ENCODE data around the gene PBX4.

The PBX4 gene

DNA sequence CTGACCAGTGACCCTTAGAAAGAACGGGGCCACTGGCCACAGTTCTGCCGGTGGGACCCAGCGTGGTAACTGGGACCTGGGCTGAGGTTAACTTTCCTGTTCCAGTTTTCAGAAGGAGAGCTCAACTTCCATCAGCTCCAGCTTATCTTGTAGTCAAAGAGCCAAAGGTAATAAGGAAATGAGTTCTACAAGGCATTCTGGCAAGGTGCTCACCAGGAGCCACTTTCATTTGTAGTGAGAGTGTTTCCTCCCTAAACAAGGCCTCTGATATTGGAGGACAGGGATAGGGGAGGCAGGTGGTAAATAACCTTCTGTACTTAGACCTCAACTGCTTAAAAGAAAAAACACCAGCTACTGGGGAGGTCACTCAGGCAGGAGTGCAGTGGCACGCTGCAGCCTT is 38.1 kb downstream of the PBX4 start:
- no peak overlapping the region for H3K27ac ChIP-seq
- TF ChIP-seq, protein P1, sequence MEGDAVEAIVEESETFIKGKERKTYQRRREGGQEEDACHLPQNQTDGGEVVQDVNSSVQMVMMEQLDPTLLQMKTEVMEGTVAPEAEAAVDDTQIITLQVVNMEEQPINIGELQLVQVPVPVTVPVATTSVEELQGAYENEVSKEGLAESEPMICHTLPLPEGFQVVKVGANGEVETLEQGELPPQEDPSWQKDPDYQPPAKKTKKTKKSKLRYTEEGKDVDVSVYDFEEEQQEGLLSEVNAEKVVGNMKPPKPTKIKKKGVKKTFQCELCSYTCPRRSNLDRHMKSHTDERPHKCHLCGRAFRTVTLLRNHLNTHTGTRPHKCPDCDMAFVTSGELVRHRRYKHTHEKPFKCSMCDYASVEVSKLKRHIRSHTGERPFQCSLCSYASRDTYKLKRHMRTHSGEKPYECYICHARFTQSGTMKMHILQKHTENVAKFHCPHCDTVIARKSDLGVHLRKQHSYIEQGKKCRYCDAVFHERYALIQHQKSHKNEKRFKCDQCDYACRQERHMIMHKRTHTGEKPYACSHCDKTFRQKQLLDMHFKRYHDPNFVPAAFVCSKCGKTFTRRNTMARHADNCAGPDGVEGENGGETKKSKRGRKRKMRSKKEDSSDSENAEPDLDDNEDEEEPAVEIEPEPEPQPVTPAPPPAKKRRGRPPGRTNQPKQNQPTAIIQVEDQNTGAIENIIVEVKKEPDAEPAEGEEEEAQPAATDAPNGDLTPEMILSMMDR (conservative IDR thresholded peaks at IDR 0.05) = no peak

DNA sequence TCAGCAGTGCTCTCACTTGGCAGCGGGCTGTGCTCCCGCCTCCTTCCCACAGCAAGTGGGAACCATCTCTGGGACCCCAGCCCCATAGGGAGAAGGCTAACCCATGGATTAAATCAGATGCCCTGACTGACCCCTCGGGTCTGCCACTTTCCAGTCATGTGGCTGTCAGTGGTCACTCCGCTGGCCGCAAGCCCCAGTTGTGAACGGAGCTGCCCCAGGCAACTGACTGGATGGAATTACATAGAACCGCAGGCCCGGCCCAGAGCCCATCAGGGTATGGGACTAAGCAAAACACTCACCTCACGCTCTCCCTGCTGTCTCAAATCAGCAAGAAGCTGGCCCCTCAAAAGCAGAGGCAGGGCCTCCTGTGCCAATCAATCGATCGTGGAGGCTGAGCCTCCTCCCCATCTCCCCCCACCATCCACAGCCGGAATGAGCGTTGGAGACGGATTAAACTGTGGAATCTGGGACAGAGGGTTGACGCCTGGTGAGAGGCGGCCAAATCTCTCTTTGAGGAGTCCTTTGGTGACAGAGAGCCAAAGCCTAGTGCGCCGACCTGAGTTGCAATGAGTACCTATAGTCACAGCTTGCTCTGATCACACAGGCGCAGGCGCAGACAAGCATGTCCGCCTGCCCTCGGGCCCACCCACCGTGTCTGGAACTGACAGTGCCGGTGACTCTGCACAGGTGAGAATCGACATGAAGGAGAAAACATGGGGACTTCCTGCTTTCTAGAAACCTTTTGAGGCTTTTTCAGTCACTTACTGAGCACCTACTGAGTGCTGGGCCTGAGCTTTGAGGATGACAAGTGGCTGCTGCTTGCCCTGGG is 38.7 kb downstream of the PBX4 start:
- TF ChIP-seq, protein P1 (conservative IDR thresholded peaks at IDR 0.05) = no peak
- no peak overlapping the region for H3K27ac ChIP-seq

DNA sequence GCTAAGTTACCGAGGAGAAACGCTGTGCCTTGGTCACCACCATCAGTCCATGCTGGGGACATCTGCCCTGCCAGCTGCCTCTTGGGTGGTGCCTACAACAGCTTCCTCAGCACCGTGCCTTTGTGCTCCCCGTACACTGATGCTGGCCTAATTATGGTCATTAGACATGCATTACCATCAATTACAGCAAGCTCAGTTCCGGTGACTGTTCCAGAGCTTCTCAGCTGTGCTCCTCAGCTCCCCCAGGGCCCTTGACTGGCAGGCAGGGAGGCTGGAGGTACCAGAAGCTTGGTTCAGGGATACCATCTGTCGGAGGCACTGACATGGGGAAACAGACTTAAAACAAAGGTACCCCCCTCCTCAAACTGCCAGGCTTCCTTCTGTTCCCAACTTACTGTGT is 40.2 kb downstream of the PBX4 start:
- no peak overlapping the region for H3K27ac ChIP-seq
- TF ChIP-seq, protein P1 (conservative IDR thresholded peaks at IDR 0.05) = no peak

DNA sequence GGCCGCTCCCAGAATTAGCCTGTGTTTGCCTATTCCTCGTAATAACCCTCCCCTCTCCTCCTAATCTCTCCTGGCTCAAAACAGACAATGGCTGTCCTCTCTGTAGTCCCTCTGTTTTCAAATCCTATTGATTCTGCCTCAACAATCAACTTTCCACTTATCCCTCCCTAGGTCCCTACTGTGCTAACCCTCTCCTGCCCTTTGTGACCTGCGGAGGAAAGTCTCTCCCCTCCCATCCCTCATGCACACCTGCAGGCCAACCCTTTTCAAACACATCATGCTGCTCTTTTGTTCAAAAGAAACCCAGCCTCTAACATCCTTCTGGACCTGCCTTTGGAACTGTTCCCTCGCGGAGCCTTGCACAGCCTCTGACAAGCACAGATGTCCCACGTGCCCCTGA is 43.1 kb downstream of the PBX4 start:
- TF ChIP-seq, protein P1 (conservative IDR thresholded peaks at IDR 0.05) = no peak
- no peak overlapping the region for H3K27ac ChIP-seq

DNA sequence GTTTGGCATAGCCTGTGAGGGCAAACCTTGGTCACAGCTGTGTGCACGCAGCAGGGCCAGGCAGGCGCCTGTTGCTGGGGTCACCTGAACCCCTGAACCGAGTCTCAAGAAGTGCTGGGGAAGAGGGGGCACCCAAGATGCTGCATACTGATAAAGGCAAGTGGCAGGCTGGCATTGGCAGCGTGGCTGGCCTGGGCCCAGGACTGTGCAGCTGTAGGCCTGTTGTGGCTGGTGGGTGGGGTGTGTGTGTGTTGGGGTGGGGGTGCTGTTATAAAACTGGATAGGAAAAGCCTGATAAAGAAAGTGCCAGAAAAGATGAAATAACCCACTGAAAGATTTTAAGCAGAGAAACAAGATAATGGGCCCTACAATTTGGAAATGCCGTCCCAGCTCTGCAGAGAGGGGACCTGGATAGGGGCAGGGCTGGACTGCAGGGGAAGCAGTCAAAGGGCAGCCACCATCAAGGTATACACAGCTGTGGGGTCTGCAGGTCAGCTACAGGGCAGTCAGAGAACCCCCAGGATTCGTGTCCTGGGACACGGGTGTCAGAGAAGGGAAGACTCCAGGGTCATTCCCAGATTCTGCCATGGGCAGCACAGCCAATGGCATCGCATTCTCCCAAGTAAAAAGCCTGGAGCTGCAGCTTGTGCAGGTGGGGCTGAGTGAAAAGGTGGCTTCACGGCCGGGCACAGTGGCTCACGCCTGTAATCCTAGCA is 47.3 kb downstream of the PBX4 start:
- H3K27ac ChIP-seq = no peak overlapping the region
- TF ChIP-seq, protein P1 (conservative IDR thresholded peaks at IDR 0.05) = no peak

DNA sequence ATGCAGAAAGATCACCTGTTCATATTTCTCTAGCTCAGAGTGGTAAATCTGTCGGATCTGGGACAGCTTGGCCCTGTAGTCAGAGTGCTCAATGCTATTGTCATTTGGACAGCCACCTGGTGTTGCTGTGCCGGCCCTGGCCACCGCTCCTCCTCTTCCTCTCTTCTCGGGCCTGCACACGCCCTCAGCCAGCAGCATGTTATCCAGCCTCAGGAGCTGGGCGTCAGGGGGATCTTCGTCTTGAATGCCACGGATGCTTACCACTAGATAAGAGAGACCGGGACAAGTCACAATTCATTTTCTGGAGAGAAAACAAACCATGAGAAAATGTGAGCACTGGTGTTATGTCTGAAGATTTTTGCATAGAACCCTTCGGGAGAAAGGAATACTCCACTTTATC is 47.9 kb downstream of the PBX4 start:
- TF ChIP-seq, protein P1 (conservative IDR thresholded peaks at IDR 0.05) = no peak
- no peak overlapping the region for H3K27ac ChIP-seq

All from VCaP (cell line).